Heart right ventricle (tissue), 16 donors: Measurements from ENCODE around the gene LEUTX. TPM values are rescaled to one million over a fixed set of nuclear protein-coding genes. Genes with fewer than 3 reads are reported as not detected.

Experiments
- ATAC-seq, 8 donors: fragments of 200-7000 bp; cut with Tn5 transposase; one replicate each; pipeline ENCODE4 v1.9.1; 2020; ENCODE audit warnings: mild to moderate bottlenecking in 8 of 8, moderate library complexity in 8 of 8, moderate number of reproducible peaks in 1 of 8
- DNase-seq, 2 donors: peaks; one replicate each; pipeline ENCODE4 v3.0.0-alpha.2; 2020
- H3K27ac ChIP-seq, 10 donors: fragments of 200-600 bp; sonication (generic) in 2 of 10; one replicate each; pipeline versions ENCODE4 v1.5.0 to v1.8.0; 2020 to 2022; ENCODE audit warnings: mild to moderate bottlenecking in 3 of 10
- H3K27me3 ChIP-seq, 7 donors: fragments of 200-600 bp; one replicate each; pipeline ENCODE4 v1.8.0; 2021 to 2022; ENCODE audit warnings: mild to moderate bottlenecking in 2 of 7
- H3K36me3 ChIP-seq, 9 donors: fragments of 200-600 bp; sonication (generic) in 1 of 9; one replicate each; pipeline versions ENCODE4 v1.5.0 to v1.8.0; 2020 to 2022; ENCODE audit warnings: mild to moderate bottlenecking in 2 of 9
- H3K4me1 ChIP-seq, 9 donors: fragments of 200-600 bp; sonication (generic) in 1 of 9; one replicate each; pipeline versions ENCODE4 v1.5.0 to v1.8.0; 2020 to 2022; ENCODE audit warnings: mild to moderate bottlenecking in 4 of 9
- H3K4me3 ChIP-seq, 10 donors: fragments of 200-600 bp; sonication (generic) in 2 of 10; one replicate each; pipeline versions ENCODE4 v1.5.0 to v1.8.0; 2020 to 2022; ENCODE audit warnings: mild to moderate bottlenecking in 7 of 10, moderate library complexity in 2 of 10
- H3K9me3 ChIP-seq, 11 donors: fragments of 200-600 bp in 10 of 11; sonication (generic) in 2 of 11; one replicate each; pipeline versions ENCODE4 v1.5.0 to v1.8.0; 2013 to 2022; ENCODE audit warnings: mild to moderate bottlenecking in 2 of 11, control low read depth in 1 of 11, moderate library complexity in 1 of 11
- WGBS, 2 donors: extraction: QIAGEN DNeasy Blood & Tissue Kit; methylation state at CpG; one replicate each; pipeline ENCODE4 v1.1.7; 2013; ENCODE audit warnings: inconsistent platforms in 1 of 2; 5-methylcytosine and 5-hydroxymethylcytosine counted together
- intact Hi-C, 10 donors: fragments of 100-400 bp; cut with DNase I; formaldehyde crosslinking; loops; one replicate each; pipeline versions ENCODE4 v1.11.1 to v1.14.2; 2022
- long read RNA-seq, 3 donors: library from polyadenylated mRNA; unstranded; transcript quantifications; one replicate each; pipeline ENCODE4 v2.0.0, GENCODE V29; 2020 to 2021
- polyA plus RNA-seq, 2 donors: library from polyadenylated mRNA; stranded (reverse); fragments of 200-250 nt; gene quantifications; one replicate each; pipeline ENCODE4 v1.2.3, GENCODE V29; 2013
- total RNA-seq, 10 donors: library from RNA; stranded (reverse); fragmentation: NEBNext Ultra II Directional in 3 of 10; extraction: Animal tissue kit (Norgen Biotek cat#: 25700) in 3 of 10; gene quantifications; one replicate each; pipeline versions ENCODE4 v1.2.1 to v1.2.4, GENCODE V29; 2021 to 2023
- TF ChIP-seq, protein P1 (sequence below), 9 donors: fragments of 200-600 bp; sonication (generic) in 2 of 9; IDR thresholded peaks; one replicate each; pipeline versions ENCODE4 v1.5.0 to v1.8.0; 2021 to 2022; ENCODE audit warnings: antibody characterized with exemption in 9 of 9, mild to moderate bottlenecking in 5 of 9, moderate library complexity in 1 of 9
- donor health status: Arrhythmogenic right ventricular cardiomyopathy.
- donor health status: ischemic (EF 13 %, LVEDD 7.1; RV severe dilation, severe dysfunction).
- donor health status: healthy with polysubstance abuse.
- donor health status: DM: no; HTN: yes; CAD: no.
- donor health status: DM: no; HTN: no; CAD: no.
- donor health status: ischemic (EF 25% LVEDD 6.9; RV normal size, moderate dysfunction).
- donor health status: ischemic (EF 25% LVEDD 5.7; RV mildly dilated, moderate dysfunction).
- donor health status: healthy.
- donor health status: DM: yes; HTN: yes; CAD: no.
- donor health status: Ischemic cardiomyopathy.
- donor health status: ischemic (EF 35%, LVEDD 5.7; RV mildly dilated, moderate dysfunction).
- donor health status: nonischemic (EF 11% LVEDD 7.7; RV severe dilation, severe dysfunction).
- donor health status: DM: yes; HTN: yes; CAD: no.
- donor health status: PGD.
- donor health status: ischemic (EF 29% LVEDD 5.4; RV normal size, mild dysfunction).
- donor health status: nonischemic (EF 23%, LVEDD 6.1; RV moderate dilation, normal function).

Gene LEUTX, protein sequence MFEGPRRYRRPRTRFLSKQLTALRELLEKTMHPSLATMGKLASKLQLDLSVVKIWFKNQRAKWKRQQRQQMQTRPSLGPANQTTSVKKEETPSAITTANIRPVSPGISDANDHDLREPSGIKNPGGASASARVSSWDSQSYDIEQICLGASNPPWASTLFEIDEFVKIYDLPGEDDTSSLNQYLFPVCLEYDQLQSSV
- total RNA-seq, result not detected
- not detected for polyA plus RNA-seq
- long read RNA-seq, donor 1, result 0 reads
- long read RNA-seq, donor 2, result 0 reads
- long read RNA-seq, donor 3, result 0 reads

DNA sequence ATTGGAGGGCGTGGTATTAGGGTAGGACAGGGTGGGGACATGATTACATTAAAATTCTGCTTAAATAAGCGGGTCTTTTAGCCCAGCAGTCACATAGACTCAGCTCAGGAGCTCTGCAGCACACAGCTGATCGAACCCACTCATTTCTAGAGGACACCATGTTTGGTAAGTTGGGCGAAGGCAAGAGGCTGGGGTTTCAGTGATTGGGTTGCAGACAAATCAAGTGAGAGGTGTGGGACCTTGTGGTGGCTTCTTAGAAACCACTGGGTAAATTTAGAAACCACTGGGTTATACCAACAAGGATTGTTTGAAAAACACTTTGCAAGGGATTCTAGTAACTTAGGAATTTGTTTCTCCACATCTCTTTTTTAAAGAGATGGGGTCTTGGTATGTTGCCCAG, at the start of gene LEUTX:
Gene LEUTX (plus strand): TSS at position 92 of the 400 bp plus-strand sequence. CDS start 67 bp downstream, at position 159.
- Histone ChIP-seq H3K4me3 (no peak within 1 kb of the TSS), H3K36me3 (no peaks in the 10 kb centered on the region), H3K27me3 (peaks cover 0 to 20% (median 10%) of the 10 kb centered on the region in 7 donors), H3K4me1 (no peaks in the 10 kb centered on the region), H3K9me3 (no peaks in the 10 kb centered on the region), H3K27ac (no peak within 1 kb of the TSS)
- 62 to 64% methylated on average over 4 of the region's 4 CpGs for WGBS, 2 donors
- no peak for ATAC-seq
- DNase-seq, result no peak
- intact Hi-C loops, result no loop called here
- TF ChIP-seq, protein P1, sequence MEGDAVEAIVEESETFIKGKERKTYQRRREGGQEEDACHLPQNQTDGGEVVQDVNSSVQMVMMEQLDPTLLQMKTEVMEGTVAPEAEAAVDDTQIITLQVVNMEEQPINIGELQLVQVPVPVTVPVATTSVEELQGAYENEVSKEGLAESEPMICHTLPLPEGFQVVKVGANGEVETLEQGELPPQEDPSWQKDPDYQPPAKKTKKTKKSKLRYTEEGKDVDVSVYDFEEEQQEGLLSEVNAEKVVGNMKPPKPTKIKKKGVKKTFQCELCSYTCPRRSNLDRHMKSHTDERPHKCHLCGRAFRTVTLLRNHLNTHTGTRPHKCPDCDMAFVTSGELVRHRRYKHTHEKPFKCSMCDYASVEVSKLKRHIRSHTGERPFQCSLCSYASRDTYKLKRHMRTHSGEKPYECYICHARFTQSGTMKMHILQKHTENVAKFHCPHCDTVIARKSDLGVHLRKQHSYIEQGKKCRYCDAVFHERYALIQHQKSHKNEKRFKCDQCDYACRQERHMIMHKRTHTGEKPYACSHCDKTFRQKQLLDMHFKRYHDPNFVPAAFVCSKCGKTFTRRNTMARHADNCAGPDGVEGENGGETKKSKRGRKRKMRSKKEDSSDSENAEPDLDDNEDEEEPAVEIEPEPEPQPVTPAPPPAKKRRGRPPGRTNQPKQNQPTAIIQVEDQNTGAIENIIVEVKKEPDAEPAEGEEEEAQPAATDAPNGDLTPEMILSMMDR (IDR thresholded peaks at IDR 0.05), result no peak

DNA sequence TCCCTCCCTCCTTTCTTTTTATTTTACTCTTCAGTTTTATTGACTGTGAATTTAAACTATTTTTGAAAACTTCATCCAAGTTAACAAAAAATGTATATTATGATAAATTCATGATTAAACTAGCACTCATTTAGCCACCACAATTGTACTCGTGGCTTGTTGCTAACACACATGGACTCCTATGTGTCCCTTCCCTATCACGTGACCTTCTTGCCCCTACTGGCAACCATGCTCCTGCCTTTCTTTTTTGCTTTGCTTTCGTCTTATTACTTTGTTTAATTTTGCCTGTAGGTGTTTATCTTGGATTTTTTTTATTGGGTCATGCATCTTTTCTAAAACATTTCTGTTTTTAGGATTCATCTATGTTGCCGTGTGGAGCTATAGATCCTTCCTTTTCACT, 49.1 kb upstream of the LEUTX start:
- 53 to 55% methylated on average over 4 of the region's 4 CpGs for whole genome bisulfite sequencing, 2 donors
- intact Hi-C loops, result no loop called here
- Histone ChIP-seq H3K9me3 (no peaks in the 10 kb centered on the region), H3K36me3 (no peaks in the 10 kb centered on the region), H3K27ac (no peak overlapping the region), H3K4me1 (no peaks in the 10 kb centered on the region), H3K27me3 (peaks cover 0 to 25% (median 0%) of the 10 kb centered on the region in 7 donors), H3K4me3 (no peak overlapping the region)
- no peak for ATAC-seq
- no peak for DNase-seq
- TF ChIP-seq, protein P1 (IDR thresholded peaks at IDR 0.05), result no peak

DNA sequence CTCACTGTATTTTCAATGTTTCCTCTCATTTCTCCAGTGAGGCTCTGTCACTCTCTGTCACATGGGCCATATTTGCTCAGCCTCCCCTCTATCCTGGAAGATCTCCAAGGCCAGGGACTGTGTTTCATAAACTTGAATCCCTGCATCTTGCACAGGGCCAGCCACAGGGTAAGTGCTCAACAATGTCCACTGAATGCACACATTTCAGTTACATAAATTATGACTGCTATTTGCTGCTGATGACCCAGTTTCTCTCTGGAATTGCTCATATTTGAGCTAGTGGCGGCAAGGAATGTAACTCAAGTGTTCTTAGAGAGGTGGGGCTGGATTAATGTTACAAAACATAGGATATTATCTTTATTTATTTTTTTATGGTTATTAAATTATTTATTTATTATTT, 47.0 kb upstream of the LEUTX start:
- H3K4me1 ChIP-seq, result no peaks in the 10 kb centered on the region
- intact Hi-C loops, result no loop called here
- TF ChIP-seq, protein P1 (IDR thresholded peaks at IDR 0.05), result no peak
- ATAC-seq (no peak), DNase-seq (no peak)
- no peaks in the 10 kb centered on the region for H3K36me3 ChIP-seq
- no peaks in the 10 kb centered on the region for H3K9me3 ChIP-seq
- 90 to 95% methylated on average over 1 of the region's 1 CpG for WGBS, 2 donors
- peaks cover 0 to 24% (median 0%) of the 10 kb centered on the region in 7 donors for H3K27me3 ChIP-seq
- no peak overlapping the region for H3K4me3 ChIP-seq
- H3K27ac ChIP-seq, result no peak overlapping the region

DNA sequence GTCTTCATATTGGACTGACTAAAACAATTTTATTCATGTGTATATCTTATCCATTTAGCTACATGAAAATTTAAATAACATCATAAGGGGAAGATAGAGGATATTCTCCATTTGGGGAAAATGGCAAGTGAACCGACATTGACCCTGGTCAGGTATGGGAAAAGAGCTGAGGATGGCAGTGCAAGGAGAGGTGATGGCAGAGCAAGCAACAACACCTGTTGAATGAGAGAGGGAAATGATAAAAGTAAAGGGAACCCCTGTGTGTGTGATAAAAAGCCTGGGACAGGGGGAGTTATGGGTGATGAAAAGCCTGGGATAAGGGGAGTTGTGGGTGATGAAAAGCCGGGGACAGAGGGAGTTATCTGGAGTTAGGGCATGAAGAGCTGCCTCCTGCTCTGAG, 44.8 kb upstream of the LEUTX start:
- 76 to 78% methylated on average over 2 of the region's 2 CpGs for WGBS, 2 donors
- H3K27me3 ChIP-seq, result peaks cover 0 to 20% (median 6%) of the 10 kb centered on the region in 7 donors
- H3K4me3 ChIP-seq, result peak overlapping the region in 1 of 10 donors; percentile 26
- no peaks in the 10 kb centered on the region for H3K9me3 ChIP-seq
- no peak overlapping the region for H3K27ac ChIP-seq
- no peak for ATAC-seq
- intact Hi-C loops, result no loop called here
- no peaks in the 10 kb centered on the region for H3K36me3 ChIP-seq
- H3K4me1 ChIP-seq, result no peaks in the 10 kb centered on the region
- DNase-seq, result no peak
- TF ChIP-seq, protein P1 (IDR thresholded peaks at IDR 0.05), result no peak
